ENCODE data around the gene MET. TPM values are rescaled to one million over a fixed set of nuclear protein-coding genes. Genes with fewer than 3 reads are reported as not detected.

MET gene
- total and polyA plus RNA-seq, 2 of the 13 experiments (the other 11 are each of a cell fraction or from before 2014, with no cell fraction given), result 21.8 to 31.5 TPM

DNA sequence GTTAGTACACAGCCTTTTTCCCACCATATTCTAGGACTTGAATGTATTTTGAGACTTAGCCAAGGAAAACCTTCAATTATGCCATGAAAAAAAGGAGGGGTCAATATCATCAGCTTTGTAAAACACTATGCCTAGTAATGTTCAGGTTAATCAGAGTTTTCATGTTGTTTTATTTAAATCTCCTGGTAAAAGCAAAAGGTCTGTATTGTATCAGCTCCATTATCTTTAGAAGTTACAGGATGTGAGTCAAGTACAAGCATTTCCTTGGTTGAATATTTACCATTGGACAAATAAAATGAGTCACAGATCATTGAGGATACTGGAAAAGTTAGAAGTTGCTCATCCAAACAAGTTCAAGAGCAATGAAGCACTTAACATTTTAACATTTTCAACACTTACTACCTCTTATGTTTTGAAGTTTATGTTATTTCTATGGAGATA is 100.4 kb downstream of the MET start (continued):
- TF ChIP-seq, protein P1, sequence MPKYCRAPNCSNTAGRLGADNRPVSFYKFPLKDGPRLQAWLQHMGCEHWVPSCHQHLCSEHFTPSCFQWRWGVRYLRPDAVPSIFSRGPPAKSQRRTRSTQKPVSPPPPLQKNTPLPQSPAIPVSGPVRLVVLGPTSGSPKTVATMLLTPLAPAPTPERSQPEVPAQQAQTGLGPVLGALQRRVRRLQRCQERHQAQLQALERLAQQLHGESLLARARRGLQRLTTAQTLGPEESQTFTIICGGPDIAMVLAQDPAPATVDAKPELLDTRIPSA (CRISPR knock-in tag; IDR thresholded peaks at IDR 0.05; ENCODE audit: borderline replicate concordance), result no peak
- peak; percentile 65; the same call in 1 of the 2 replicates for TF ChIP-seq PPARG (CRISPR knock-in tag; conservative IDR thresholded peaks at IDR 0.05)
- no peak for TF ChIP-seq RARG (CRISPR knock-in tag; IDR thresholded peaks at IDR 0.05; ENCODE audit: low read depth)
- TF ChIP-seq, protein P2, sequence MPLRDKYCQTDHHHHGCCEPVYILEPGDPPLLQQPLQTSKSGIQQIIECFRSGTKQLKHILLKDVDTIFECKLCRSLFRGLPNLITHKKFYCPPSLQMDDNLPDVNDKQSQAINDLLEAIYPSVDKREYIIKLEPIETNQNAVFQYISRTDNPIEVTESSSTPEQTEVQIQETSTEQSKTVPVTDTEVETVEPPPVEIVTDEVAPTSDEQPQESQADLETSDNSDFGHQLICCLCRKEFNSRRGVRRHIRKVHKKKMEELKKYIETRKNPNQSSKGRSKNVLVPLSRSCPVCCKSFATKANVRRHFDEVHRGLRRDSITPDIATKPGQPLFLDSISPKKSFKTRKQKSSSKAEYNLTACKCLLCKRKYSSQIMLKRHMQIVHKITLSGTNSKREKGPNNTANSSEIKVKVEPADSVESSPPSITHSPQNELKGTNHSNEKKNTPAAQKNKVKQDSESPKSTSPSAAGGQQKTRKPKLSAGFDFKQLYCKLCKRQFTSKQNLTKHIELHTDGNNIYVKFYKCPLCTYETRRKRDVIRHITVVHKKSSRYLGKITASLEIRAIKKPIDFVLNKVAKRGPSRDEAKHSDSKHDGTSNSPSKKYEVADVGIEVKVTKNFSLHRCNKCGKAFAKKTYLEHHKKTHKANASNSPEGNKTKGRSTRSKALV (CRISPR knock-in tag; IDR thresholded peaks at IDR 0.05), result no peak
- TF ChIP-seq, protein P3, sequence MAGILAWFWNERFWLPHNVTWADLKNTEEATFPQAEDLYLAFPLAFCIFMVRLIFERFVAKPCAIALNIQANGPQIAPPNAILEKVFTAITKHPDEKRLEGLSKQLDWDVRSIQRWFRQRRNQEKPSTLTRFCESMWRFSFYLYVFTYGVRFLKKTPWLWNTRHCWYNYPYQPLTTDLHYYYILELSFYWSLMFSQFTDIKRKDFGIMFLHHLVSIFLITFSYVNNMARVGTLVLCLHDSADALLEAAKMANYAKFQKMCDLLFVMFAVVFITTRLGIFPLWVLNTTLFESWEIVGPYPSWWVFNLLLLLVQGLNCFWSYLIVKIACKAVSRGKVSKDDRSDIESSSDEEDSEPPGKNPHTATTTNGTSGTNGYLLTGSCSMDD (CRISPR knock-in tag; IDR thresholded peaks at IDR 0.05), result no peak
- TF ChIP-seq FOXP1 (IDR thresholded peaks at IDR 0.05), result no peak
- TF ChIP-seq FOXP1 (CRISPR knock-in tag; IDR thresholded peaks at IDR 0.05), result peak; percentile 73; the same call in 1 of the 2 replicates
- no peak for TF ChIP-seq STAT5B (CRISPR knock-in tag; IDR thresholded peaks at IDR 0.05)
- TF ChIP-seq ZMYM2 (CRISPR knock-in tag; IDR thresholded peaks at IDR 0.05), result 0 out of 2 replicates have a peak, but pooled peaks have one; percentile 3
- TF ChIP-seq, protein P4, sequence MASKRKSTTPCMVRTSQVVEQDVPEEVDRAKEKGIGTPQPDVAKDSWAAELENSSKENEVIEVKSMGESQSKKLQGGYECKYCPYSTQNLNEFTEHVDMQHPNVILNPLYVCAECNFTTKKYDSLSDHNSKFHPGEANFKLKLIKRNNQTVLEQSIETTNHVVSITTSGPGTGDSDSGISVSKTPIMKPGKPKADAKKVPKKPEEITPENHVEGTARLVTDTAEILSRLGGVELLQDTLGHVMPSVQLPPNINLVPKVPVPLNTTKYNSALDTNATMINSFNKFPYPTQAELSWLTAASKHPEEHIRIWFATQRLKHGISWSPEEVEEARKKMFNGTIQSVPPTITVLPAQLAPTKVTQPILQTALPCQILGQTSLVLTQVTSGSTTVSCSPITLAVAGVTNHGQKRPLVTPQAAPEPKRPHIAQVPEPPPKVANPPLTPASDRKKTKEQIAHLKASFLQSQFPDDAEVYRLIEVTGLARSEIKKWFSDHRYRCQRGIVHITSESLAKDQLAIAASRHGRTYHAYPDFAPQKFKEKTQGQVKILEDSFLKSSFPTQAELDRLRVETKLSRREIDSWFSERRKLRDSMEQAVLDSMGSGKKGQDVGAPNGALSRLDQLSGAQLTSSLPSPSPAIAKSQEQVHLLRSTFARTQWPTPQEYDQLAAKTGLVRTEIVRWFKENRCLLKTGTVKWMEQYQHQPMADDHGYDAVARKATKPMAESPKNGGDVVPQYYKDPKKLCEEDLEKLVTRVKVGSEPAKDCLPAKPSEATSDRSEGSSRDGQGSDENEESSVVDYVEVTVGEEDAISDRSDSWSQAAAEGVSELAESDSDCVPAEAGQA (IDR thresholded peaks at IDR 0.05; ENCODE audit: low read depth), result no peak
- TF ChIP-seq, protein P4 (CRISPR knock-in tag; IDR thresholded peaks at IDR 0.05; ENCODE audit: borderline replicate concordance), result no peak
- no peak for TF ChIP-seq SCMH1 (CRISPR knock-in tag; IDR thresholded peaks at IDR 0.05; ENCODE audit: borderline replicate concordance)
- TF ChIP-seq, protein P5, sequence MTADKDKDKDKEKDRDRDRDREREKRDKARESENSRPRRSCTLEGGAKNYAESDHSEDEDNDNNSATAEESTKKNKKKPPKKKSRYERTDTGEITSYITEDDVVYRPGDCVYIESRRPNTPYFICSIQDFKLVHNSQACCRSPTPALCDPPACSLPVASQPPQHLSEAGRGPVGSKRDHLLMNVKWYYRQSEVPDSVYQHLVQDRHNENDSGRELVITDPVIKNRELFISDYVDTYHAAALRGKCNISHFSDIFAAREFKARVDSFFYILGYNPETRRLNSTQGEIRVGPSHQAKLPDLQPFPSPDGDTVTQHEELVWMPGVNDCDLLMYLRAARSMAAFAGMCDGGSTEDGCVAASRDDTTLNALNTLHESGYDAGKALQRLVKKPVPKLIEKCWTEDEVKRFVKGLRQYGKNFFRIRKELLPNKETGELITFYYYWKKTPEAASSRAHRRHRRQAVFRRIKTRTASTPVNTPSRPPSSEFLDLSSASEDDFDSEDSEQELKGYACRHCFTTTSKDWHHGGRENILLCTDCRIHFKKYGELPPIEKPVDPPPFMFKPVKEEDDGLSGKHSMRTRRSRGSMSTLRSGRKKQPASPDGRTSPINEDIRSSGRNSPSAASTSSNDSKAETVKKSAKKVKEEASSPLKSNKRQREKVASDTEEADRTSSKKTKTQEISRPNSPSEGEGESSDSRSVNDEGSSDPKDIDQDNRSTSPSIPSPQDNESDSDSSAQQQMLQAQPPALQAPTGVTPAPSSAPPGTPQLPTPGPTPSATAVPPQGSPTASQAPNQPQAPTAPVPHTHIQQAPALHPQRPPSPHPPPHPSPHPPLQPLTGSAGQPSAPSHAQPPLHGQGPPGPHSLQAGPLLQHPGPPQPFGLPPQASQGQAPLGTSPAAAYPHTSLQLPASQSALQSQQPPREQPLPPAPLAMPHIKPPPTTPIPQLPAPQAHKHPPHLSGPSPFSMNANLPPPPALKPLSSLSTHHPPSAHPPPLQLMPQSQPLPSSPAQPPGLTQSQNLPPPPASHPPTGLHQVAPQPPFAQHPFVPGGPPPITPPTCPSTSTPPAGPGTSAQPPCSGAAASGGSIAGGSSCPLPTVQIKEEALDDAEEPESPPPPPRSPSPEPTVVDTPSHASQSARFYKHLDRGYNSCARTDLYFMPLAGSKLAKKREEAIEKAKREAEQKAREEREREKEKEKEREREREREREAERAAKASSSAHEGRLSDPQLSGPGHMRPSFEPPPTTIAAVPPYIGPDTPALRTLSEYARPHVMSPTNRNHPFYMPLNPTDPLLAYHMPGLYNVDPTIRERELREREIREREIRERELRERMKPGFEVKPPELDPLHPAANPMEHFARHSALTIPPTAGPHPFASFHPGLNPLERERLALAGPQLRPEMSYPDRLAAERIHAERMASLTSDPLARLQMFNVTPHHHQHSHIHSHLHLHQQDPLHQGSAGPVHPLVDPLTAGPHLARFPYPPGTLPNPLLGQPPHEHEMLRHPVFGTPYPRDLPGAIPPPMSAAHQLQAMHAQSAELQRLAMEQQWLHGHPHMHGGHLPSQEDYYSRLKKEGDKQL (CRISPR knock-in tag; IDR thresholded peaks at IDR 0.05; ENCODE audit: low read depth), result peak; percentile 34; the same call in 1 of the 2 replicates
- TF ChIP-seq EEA1 (CRISPR knock-in tag; IDR thresholded peaks at IDR 0.05; ENCODE audit: borderline replicate concordance), result no peak
- TF ChIP-seq NR2F1 (CRISPR knock-in tag; IDR thresholded peaks at IDR 0.05), result peak in 1 of 2 experiments; percentile 21; a peak in 1 of 4 replicates

Data from HepG2 (cell line).